ENCODE results near the gene SLC27A1. TPM values are rescaled to one million over a fixed set of nuclear protein-coding genes. Genes with fewer than 3 reads are reported as not detected.
A peak's percentile ranks its signal among the peaks of the same experiment; 100 is the strongest.

Gene SLC27A1
- total and polyA plus RNA-seq, 2 experiments from 2014 or later, result 3.5 to 11.6 TPM

GRCh38 chr19:17423429-17424208 lies 46.7 kb upstream of the SLC27A1 start:
- no peaks in the 10 kb centered on the region for H3K79me2 ChIP-seq (replicated peaks; ENCODE audit: insufficient read depth)
- peaks cover 20% of the 10 kb centered on the region for H3K4me1 Mint-ChIP-seq
- H3K4me1 ChIP-seq (ENCODE audit: insufficient read depth), result peaks cover 14% of the 10 kb centered on the region; the same call in 1 of the 2 replicates
- no peaks in the 10 kb centered on the region for H4K20me1 ChIP-seq (replicated peaks; ENCODE audit: insufficient read depth)
- H3K27ac ChIP-seq (ENCODE audit: low read depth), result no peak overlapping the region
- H3K36me3 Mint-ChIP-seq (ENCODE audit: low read depth), result no peaks in the 10 kb centered on the region; the same call in 1 of the 3 replicates
- DNase-seq (ENCODE audit: low spot score), result no peak
- peaks cover 8% of the 10 kb centered on the region for H3K27me3 Mint-ChIP-seq (ENCODE audit: insufficient read depth, low read depth, poor library complexity)
- H3K4me3 ChIP-seq, result no peak overlapping the region
- H3K36me3 ChIP-seq (ENCODE audit: insufficient read depth), result no peaks in the 10 kb centered on the region
- H3K9me2 ChIP-seq (ENCODE audit: insufficient read depth), result no peaks in the 10 kb centered on the region
- H2AFZ ChIP-seq, result no peak overlapping the region
- H3F3A ChIP-seq (replicated peaks; ENCODE audit: low read depth), result 0 out of 2 replicates have a peak, but pooled peaks cover 4% of the 10 kb centered on the region
- H3K4me2 ChIP-seq, result no peak overlapping the region
- peak overlapping the region; percentile 67; the same call in 1 of the 2 replicates for H3K27ac Mint-ChIP-seq
- TF ChIP-seq NANOG (IDR thresholded peaks at IDR 0.05; ENCODE audit: borderline replicate concordance), result no peak
- no peak for TF ChIP-seq STAT1 (IDR thresholded peaks at IDR 0.05; ENCODE audit: unreplicated experiment)
- TF ChIP-seq, protein P1, sequence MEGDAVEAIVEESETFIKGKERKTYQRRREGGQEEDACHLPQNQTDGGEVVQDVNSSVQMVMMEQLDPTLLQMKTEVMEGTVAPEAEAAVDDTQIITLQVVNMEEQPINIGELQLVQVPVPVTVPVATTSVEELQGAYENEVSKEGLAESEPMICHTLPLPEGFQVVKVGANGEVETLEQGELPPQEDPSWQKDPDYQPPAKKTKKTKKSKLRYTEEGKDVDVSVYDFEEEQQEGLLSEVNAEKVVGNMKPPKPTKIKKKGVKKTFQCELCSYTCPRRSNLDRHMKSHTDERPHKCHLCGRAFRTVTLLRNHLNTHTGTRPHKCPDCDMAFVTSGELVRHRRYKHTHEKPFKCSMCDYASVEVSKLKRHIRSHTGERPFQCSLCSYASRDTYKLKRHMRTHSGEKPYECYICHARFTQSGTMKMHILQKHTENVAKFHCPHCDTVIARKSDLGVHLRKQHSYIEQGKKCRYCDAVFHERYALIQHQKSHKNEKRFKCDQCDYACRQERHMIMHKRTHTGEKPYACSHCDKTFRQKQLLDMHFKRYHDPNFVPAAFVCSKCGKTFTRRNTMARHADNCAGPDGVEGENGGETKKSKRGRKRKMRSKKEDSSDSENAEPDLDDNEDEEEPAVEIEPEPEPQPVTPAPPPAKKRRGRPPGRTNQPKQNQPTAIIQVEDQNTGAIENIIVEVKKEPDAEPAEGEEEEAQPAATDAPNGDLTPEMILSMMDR (conservative IDR thresholded peaks at IDR 0.05; ENCODE audit: low read depth in 2 of 2), result no peak
- TF ChIP-seq, protein P2, sequence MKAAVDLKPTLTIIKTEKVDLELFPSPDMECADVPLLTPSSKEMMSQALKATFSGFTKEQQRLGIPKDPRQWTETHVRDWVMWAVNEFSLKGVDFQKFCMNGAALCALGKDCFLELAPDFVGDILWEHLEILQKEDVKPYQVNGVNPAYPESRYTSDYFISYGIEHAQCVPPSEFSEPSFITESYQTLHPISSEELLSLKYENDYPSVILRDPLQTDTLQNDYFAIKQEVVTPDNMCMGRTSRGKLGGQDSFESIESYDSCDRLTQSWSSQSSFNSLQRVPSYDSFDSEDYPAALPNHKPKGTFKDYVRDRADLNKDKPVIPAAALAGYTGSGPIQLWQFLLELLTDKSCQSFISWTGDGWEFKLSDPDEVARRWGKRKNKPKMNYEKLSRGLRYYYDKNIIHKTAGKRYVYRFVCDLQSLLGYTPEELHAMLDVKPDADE (IDR thresholded peaks at IDR 0.05), result no peak
- no peak for TF ChIP-seq CREB1 (CRISPR knock-in tag; IDR thresholded peaks at IDR 0.05; ENCODE audit: low read depth)
- TF ChIP-seq ZNF331 (CRISPR knock-in tag; IDR thresholded peaks at IDR 0.05; ENCODE audit: low read depth), result no peak
- no peak for TF ChIP-seq EZH2phosphoT487 (IDR thresholded peaks at IDR 0.05; ENCODE audit: unreplicated experiment)
- no peak for TF ChIP-seq POLR2AphosphoS5 (IDR thresholded peaks at IDR 0.05; ENCODE audit: low read depth)
- no peak for TF ChIP-seq EZH2 (IDR thresholded peaks at IDR 0.05; ENCODE audit: low read depth, unreplicated experiment)
- TF ChIP-seq, protein P3, sequence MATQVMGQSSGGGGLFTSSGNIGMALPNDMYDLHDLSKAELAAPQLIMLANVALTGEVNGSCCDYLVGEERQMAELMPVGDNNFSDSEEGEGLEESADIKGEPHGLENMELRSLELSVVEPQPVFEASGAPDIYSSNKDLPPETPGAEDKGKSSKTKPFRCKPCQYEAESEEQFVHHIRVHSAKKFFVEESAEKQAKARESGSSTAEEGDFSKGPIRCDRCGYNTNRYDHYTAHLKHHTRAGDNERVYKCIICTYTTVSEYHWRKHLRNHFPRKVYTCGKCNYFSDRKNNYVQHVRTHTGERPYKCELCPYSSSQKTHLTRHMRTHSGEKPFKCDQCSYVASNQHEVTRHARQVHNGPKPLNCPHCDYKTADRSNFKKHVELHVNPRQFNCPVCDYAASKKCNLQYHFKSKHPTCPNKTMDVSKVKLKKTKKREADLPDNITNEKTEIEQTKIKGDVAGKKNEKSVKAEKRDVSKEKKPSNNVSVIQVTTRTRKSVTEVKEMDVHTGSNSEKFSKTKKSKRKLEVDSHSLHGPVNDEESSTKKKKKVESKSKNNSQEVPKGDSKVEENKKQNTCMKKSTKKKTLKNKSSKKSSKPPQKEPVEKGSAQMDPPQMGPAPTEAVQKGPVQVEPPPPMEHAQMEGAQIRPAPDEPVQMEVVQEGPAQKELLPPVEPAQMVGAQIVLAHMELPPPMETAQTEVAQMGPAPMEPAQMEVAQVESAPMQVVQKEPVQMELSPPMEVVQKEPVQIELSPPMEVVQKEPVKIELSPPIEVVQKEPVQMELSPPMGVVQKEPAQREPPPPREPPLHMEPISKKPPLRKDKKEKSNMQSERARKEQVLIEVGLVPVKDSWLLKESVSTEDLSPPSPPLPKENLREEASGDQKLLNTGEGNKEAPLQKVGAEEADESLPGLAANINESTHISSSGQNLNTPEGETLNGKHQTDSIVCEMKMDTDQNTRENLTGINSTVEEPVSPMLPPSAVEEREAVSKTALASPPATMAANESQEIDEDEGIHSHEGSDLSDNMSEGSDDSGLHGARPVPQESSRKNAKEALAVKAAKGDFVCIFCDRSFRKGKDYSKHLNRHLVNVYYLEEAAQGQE (IDR thresholded peaks at IDR 0.05; ENCODE audit: unreplicated experiment), result no peak
- TF ChIP-seq ZNF462 (CRISPR knock-in tag; IDR thresholded peaks at IDR 0.05), result no peak
- no peak for TF ChIP-seq ZNF114 (CRISPR knock-in tag; IDR thresholded peaks at IDR 0.05)
- no peak for TF ChIP-seq JUNB (IDR thresholded peaks at IDR 0.05; ENCODE audit: unreplicated experiment)
- H3K27me3 ChIP-seq (ENCODE audit: insufficient read depth), result no peaks in the 10 kb centered on the region
- ATAC-seq, result no peak
- peak overlapping the region; percentile 36; the same call in 2 of the 3 replicates for H3K4me3 Mint-ChIP-seq
- no peaks in the 10 kb centered on the region for H3K9me3 Mint-ChIP-seq
